Measurements from ENCODE around the gene RNU11.
"Not testable (repeated sequence)": the region's sequence is repeated elsewhere in the genome, so short reads cannot be mapped to it uniquely, and the experiment has no call there.

The RNU11 gene

GRCh38 chr1:28675924-28676257 is 27.5 kb downstream of the RNU11 start:
- no peak overlapping the region for H3K4me3 ChIP-seq (ENCODE audit: low read depth, low read length)

GRCh38 chr1:28680151-28680550 is 31.8 kb downstream of the RNU11 start:
- in situ Hi-C loops (cut with HindIII; ENCODE audit: low sequenced_read_pairs), result no loop called here
- no peak overlapping the region for H3K4me3 ChIP-seq (ENCODE audit: low read depth, low read length)
- no peak for TF ChIP-seq CTCF (IDR thresholded peaks at IDR 0.05; ENCODE audit: low read depth, low read length)
- no peak for DNase-seq (ENCODE audit: low read depth, low spot score)

More at GRCh38 chr1:28675924-28676257, 27.5 kb downstream of the RNU11 start:
- in situ Hi-C loops (cut with HindIII; ENCODE audit: low sequenced_read_pairs), result no loop called here
- no peak for TF ChIP-seq CTCF (IDR thresholded peaks at IDR 0.05; ENCODE audit: low read depth, low read length)
- no peak for DNase-seq (ENCODE audit: low read depth, low spot score)

GRCh38 chr1:28682840-28683239 is 34.4 kb downstream of the RNU11 start:
- TF ChIP-seq CTCF (IDR thresholded peaks at IDR 0.05; ENCODE audit: low read depth, low read length), result no peak
- DNase-seq (ENCODE audit: low read depth, low spot score), result no peak
- in situ Hi-C loops (cut with HindIII; ENCODE audit: low sequenced_read_pairs), result no loop called here
- H3K4me3 ChIP-seq (ENCODE audit: low read depth, low read length), result no peak overlapping the region

GRCh38 chr1:28684937-28685336 is 36.5 kb downstream of the RNU11 start:
- TF ChIP-seq CTCF (IDR thresholded peaks at IDR 0.05; ENCODE audit: low read depth, low read length), result no peak
- DNase-seq (ENCODE audit: low read depth, low spot score), result no peak
- in situ Hi-C loops (cut with HindIII; ENCODE audit: low sequenced_read_pairs), result no loop called here
- H3K4me3 ChIP-seq (ENCODE audit: low read depth, low read length), result no peak overlapping the region

GRCh38 chr1:28691627-28692026 is 43.2 kb downstream of the RNU11 start:
- H3K4me3 ChIP-seq (ENCODE audit: low read depth, low read length); in situ Hi-C loops (cut with HindIII; ENCODE audit: low sequenced_read_pairs); DNase-seq (ENCODE audit: low read depth, low spot score): not testable (repeated sequence)

Data from astrocyte of the spinal cord (primary cell).